Bone marrow (tissue), 2 donors: ENCODE measurements around the gene HPSE2.
"Not testable (repeated sequence)": the region's sequence is repeated elsewhere in the genome, so short reads cannot be mapped to it uniquely, and the experiment has no call there.

ENCODE experiments used
- DNase-seq, 2 donors: peaks; one replicate each; lab custom pipeline; 2025; lab: John Stamatoyannopoulos, UW

HPSE2 gene

DNA sequence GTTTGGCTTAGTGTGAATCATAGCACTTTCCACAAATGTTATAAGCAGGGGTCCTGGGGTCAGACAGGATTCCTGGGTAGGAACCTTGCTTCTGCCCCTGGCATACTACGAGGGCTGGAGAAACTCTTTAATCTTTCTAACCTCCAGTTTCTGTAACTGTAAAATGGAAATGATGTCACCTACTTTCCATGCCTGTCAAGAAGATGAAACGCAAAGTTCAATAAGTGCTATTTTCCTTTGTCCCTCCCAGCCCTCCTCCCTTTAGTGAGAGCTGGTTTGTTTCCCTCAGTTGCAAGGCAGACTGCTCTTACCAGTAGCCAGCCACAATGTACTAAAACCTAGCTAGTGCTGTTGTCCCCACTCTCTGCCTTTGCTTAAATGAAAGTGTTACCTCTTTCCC is 671.8 kb downstream of the HPSE2 start:
- DNase-seq: no peak

DNA sequence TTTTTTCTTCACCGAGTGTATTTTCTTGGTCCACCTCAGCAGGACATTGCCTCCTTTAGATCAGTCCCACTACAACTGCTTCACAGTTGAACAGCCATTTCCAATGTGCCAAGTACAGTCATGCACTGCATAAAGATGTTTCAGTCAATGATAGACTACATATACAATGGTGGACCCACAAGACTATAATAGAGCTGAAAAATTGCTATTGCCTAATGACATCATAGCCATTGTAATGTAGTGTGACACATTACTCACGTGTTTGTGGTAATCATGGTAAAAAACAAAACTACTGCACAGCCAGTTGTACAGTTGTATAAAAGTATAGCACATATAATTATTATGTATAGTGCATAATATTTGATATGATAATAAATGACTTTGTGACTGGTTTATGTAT is 675.1 kb downstream of the HPSE2 start:
- no peak for DNase-seq

GRCh38 chr10:98556061-98556460 is 679.6 kb downstream of the HPSE2 start:
- DNase-seq: no peak

DNA sequence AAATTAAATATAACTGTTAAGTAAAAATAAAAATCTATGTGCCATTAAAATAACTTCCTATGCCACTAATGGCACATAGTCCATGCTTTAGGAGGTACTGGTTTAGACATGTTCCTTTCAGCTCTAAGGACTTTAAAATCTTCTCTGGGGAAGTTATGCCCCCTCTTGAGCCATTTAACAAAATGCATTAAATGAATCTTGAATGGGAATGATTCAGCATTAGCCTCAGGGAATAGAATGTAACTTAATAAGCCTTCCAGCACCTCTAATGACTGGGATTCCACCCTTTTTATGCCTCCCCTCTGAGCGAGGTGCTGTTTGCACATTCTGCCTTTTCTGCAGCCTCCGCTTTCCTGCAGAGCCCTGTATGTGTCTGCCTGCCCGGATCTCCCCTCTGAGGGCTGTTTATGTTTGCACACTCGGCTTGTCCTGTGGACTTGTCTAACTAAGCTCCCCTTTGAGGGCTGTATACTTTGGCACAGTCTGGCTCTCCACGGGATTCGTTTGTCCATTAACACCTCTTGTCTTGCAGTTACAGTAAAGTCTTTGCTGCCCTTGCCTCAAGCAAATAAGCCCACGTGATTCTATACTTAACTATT is 680.5 kb downstream of the HPSE2 start:
- no peak for DNase-seq

DNA sequence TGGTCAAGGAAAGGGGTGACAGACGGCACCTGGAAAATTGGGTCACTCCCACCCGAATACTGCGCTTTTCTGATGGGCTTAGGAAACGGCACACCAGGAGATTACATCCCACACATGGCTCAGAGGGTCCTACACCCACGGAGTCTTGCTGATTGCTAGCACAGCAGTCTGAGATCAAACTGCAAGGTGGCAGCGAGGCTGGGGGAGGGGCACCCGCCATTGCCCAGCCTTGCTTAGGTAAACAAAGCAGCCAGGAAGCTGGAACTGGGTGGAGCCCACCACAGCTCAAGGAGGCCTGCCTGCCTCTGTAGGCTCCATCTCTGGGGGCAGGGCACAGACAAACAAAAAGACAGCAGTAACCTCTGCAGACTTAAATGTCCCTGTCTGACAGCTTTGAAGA is 694.1 kb downstream of the HPSE2 start:
- not testable (repeated sequence) for DNase-seq

GRCh38 chr10:98539578-98539977 is 696.1 kb downstream of the HPSE2 start:
- no peak for DNase-seq

GRCh38 chr10:98538472-98538871 is 697.2 kb downstream of the HPSE2 start:
- DNase-seq: no peak

DNA sequence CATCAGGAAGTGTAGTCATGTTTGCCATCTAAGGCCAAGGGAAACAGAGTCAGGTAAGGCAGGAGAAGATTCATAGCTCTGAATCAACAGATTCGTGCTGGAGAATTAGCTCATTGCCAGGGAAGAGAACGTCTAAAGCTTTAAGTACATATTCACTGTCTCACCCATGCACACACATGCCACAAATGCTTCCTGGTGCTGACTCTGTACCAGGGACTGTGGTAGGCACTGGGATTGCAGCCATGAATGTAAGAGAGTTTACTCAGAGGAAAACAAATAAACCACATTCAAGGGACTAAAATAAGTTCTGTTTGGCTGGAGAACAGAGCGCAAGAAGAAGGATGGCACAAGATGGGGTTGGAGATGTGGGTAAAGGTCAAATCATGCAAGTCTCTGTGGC is 699.1 kb downstream of the HPSE2 start:
- DNase-seq: no peak

DNA sequence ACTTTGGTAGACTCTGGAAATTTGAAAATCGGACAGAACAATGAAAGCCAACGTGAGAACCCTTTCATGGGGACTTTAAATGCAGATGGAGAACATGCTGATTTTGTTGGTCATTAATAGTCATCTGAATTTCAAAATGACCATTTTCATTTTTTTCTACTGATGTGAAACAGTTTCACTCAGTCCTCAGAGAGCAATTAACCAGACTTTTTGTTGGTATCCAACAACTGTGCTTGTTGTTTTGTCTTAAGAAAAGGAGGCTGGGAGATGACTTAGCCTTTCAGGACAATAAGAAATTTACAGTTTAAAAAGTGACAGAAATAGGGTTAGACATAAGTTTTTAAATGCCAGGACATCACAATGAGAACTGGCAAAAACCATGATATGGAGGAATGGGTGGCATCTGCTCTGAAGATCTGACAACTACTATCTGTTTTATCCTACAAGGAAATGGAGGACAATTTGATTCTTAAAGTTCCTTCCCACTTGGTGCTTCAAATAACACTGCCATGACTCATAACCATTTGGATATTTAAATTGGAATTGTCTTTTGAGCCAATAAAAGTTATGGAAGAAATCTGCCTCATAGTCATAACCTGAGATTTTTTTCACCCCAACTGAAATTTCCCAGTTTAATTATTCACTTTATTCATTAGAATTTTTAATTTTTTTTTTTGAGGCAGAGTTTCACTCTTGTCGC is 701.8 kb downstream of the HPSE2 start:
- no peak for DNase-seq

GRCh38 chr10:98533241-98533640 is 702.4 kb downstream of the HPSE2 start:
- DNase-seq: no peak

DNA sequence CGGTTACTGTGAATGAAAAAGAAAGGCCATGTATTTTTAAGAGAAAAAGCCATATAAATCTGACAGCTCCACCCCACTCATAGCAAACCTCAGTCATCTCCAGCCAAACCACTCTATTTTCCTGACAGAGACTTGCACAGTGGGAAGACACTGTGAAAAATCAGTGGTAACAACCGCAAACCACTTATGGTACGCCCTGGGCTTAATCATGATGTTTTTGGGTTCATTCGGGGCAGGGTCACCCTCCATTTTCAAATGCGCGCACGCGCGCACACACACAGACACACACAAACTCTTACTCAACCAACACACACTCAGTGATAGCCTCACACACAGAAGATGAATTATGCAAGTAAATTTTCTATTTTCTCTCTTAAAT is 706.9 kb downstream of the HPSE2 start:
- DNase-seq: no peak

DNA sequence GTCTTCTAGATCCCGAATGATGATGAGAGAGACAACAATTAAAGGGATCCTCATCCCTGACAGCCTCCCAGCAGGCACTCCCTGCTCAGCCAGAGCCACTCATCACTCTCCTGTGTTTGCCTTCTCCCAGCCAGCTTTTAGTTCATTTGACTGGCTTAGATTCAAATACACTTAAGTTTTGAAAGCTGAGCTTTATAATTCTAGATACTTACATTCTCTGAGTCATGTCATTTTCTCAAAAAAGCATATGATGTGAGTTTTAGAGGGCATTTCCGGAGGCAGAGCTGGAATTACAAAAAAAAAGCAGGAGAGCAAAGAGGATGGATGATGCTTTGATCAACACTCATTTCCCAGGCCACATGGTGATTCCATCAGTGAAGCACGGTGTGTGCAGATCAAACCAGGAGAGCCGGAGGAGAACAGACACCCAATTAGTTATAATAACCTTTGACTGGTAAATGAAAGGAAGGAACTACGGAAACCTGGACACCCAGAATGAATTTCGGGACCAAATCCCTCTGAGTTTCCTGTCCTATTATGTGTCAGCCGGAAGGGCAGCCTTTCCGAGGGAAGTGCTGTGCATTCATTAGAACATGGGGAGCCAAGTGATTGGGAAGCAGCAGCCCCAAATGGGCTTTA is 707.4 kb downstream of the HPSE2 start:
- DNase-seq: no peak

DNA sequence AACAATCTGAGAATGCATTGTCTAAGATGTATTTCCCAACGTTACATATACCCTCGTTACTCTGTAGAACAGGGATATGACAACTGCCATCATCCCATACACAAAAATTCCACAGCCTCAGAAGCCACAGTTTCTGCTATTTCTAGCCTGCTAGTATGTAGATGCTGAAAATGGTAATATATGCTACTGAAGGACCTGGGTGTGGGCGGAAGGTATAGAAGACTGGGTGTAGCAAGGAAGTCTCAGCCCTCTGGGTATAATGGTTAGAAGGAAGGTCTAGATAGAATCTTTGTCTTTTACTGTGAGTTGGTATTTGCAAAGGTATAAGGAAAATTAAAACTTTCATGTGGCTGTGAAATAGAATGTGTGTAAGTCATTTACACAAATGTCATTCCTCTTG is 709.7 kb downstream of the HPSE2 start:
- DNase-seq: no peak

DNA sequence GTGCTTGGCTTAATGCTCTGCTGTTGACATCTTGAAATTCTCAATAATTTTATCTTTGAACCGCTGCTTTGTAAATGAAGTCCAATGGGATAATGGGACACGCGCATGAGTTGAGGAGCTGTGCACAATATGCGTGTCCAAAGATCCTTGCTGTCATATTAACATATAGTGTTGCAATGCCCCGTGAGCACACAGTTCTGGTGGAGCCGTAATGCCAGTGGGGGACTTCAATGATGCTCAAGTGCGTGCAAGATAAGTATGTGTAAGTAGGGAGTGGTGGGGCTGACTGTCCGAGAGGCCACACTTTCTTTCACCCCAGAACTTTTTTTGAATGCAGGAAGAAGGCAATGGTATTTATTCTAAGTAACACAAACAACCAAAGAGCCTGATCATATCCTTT is 711.5 kb downstream of the HPSE2 start:
- no peak for DNase-seq

- DNase-seq: no peak
These were observed 715.8 kb downstream of the HPSE2 start for GRCh38 chr10:98519841-98520240.

GRCh38 chr10:98517672-98518071 is 718.0 kb downstream of the HPSE2 start:
- no peak for DNase-seq

- DNase-seq: no peak
These were observed 719.3 kb downstream of the HPSE2 start for GRCh38 chr10:98516352-98516751.

- no peak for DNase-seq
These were observed 721.9 kb downstream of the HPSE2 start for GRCh38 chr10:98513704-98514103.

DNA sequence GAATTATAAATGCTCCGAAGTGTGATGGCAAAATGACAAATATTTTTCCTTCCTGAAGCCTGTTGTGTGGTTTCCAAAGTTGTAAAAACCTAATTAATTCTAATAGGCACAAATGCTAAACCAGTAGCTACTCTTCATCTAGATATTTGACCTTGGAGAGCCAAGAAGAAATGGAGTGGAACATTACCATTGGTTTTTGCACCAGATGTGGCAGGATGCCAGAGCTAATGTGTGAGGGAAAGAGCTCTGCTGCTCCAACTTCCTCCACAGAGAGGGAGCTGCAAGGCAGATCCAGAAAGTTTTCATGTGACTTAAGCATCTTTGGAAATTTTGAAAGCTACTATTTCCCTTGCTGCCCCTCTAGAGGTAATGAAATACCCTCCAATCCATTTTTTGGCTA is 723.8 kb downstream of the HPSE2 start:
- DNase-seq: no peak

GRCh38 chr10:98510412-98510995 is 725.1 kb downstream of the HPSE2 start:
- no peak for DNase-seq

- DNase-seq: no peak
These were observed 725.9 kb downstream of the HPSE2 start for GRCh38 chr10:98509745-98510144.

GRCh38 chr10:98502535-98502934 is 733.1 kb downstream of the HPSE2 start:
- not testable (repeated sequence) for DNase-seq

- DNase-seq: no peak
These were observed 742.9 kb downstream of the HPSE2 start for GRCh38 chr10:98492763-98493162.
